GM20431 (cell line): ENCODE data around the gene SLCO3A1.

Experiments
- in situ Hi-C: fragments of 300-500 bp; cut with MseI, MboI; formaldehyde crosslinking; loops from one replicate; pipeline ENCODE4 v1.15.0; 2020; ENCODE audit warnings: low sequenced_read_pairs; ENCODE audit not compliant: unreplicated experiment

The SLCO3A1 gene

DNA sequence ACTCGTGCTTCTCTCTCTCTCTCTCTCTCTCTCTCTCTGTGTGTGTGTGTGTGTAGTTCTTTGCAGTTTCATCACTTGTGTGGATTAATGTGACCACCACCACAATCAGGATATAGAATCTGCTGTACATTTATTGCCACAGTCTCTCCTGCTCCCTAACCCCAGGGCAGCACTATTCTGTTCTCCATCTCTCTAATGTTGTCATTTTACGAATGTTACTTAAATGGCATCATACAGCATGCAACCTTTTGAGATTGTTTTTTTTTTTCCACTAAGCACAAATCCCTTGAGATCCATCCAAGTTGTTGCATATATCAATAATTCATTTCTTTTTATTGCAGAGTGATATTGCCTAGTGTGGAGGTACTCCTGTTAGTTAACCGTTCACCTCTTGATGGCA lies 26.9 kb downstream of the SLCO3A1 start:
- in situ Hi-C loops = no loop called here

DNA sequence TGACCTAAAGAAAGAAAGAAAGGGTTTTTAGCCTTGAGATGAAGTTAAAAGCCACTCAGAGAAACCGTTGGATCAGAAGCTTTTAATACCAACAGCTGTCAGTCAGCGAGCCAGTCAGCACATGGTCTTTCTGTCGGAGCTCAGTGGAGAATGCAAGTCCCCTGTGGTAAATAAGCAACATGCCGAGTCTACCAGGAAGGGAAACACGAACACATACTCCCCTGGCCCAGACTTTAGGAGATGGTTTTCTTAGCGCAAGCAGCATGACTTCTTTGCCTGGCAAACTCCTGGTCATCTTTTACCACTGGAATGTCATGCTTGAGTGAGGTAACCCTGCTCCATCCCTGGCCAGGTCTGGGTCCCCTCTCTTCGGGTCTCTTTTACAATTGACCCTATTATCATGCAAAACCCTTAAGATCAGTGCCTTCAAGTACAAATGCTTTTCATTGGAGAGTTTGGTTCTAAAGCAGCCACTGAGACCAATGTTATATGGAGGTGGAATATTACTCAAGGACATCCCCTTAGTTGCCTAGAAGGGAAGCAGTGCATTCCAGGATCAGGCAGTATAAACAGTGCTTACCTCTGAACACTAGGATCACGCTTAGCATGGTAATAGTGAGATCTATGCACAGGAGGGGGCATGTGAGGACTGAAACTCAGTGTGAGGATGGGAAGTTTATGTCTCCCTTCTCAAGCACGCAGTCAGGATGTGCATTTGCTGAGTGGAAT lies 28.2 kb downstream of the SLCO3A1 start:
- in situ Hi-C loops = no loop called here

DNA sequence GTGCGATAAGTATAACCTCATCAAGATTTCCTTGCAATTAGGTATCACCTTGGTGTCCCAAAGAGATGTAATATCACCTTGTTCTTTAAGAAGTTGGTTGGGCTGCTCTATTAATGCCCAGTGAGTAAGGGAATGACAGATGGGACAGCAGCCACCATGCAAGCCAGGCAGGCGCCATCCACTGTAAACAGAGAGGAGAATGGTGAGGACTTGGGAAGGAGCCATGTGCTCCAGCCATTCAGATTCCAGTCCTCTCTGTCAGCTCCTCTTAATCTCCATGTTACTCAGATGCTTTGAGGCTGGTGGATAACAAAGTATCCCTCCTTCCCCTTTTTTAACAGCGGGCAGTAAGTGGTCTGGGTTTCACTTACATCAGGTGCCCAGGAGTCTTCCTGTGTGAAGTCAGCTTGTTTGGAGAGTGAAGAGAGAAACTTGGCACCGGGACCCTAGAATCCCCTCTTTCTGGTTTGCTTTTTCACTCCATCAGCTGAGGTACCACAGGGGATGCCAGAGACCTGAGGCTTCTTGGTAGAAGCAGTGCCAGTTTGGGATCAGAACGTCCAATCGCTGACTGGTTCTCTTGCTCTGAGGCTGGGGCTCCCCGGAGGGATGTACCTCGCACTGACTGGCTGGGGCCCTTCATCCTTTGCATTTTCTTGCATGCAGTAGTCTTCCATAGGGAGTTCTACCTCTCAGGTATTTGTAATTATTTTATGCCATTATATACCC lies 29.5 kb downstream of the SLCO3A1 start:
- in situ Hi-C loops = no loop called here

- in situ Hi-C loops = no loop called here
Measured at GRCh38 chr15:91884606-91885005, 31.1 kb downstream of the SLCO3A1 start.

GRCh38 chr15:91885054-91885453 lies 31.5 kb downstream of the SLCO3A1 start:
- in situ Hi-C loops = no loop called here

GRCh38 chr15:91885714-91886270 lies 32.3 kb downstream of the SLCO3A1 start:
- in situ Hi-C loops = no loop called here

DNA sequence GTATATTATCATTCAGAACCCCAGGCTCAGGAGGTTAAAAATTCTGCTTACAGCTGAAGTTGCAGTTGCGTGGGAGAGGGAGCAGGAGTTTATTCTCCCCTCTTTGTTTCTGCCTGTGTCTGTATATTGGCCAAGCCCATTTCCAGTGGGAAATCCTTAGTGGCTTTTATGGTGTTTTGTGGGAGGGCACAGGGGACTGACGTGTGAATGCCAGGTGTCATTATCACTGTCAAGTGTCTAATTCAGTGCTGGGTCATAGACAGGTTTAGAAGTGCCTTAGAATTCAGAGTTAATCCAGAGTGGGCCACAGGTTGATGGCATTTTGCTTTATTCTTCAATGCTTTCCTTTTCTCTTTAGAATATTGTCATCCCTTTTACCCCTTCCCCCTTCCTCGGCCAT lies 33.4 kb downstream of the SLCO3A1 start:
- in situ Hi-C loops = no loop called here

DNA sequence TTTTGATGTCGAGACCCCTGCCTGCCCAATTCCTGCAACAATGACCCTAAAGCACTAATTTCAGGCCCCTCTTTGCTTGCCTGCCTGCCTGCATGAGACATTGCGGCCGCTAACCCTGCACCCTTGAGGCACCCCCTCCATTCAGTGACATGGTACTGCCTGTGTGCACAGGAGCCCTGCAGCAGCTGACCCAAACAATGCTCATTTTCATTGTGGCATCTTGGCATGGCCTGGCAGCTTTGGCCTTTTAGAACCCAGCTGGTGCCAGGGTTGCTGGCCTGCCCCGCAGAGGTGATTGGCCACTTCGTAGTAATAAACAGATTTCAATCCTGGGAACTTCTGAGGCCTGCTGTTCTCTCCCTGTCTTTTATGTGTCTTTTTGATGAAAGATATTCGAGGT lies 33.8 kb downstream of the SLCO3A1 start:
- in situ Hi-C loops = no loop called here

- in situ Hi-C loops = no loop called here
Measured at GRCh38 chr15:91887921-91888373, 34.4 kb downstream of the SLCO3A1 start.

DNA sequence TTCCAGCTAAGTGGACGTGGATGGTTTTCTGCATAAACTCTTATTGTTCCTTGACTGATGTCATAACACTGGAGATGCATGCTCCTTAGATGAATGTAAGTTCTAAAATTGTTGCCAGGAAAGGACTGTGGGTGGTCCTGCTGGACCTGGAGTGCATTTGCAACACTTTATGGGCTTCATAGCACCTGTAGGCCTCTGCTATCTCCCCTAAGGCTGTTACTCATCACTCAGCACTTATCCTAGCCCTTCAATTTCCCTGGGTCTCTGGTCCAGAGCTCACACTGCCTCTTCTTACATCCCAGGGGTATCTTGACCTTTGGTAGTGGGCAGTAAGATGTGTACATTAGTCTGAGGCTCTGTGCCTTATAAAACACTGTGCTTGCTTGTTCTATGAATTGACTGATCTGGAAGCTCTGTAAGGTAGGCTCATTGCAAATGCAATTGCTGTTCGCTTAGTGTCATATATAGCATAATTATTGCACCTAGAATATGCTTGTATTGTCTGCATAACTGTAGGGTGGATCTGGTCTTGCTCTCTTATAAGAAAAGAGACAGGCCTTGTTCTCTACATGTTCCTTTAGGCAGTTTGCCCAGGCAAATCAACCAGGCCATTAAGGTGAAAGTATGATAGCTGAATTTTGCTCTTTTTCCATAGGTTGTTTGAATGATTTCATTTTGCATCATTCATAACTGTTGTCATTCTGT lies 35.8 kb downstream of the SLCO3A1 start:
- in situ Hi-C loops = no loop called here

- in situ Hi-C loops = no loop called here
Measured at GRCh38 chr15:91890614-91891013, 37.1 kb downstream of the SLCO3A1 start.

GRCh38 chr15:91891101-91891500 lies 37.6 kb downstream of the SLCO3A1 start:
- in situ Hi-C loops = no loop called here

- in situ Hi-C loops = no loop called here
Measured at GRCh38 chr15:91891788-91892345, 38.4 kb downstream of the SLCO3A1 start.

GRCh38 chr15:91892436-91892835 lies 38.9 kb downstream of the SLCO3A1 start:
- in situ Hi-C loops = no loop called here

DNA sequence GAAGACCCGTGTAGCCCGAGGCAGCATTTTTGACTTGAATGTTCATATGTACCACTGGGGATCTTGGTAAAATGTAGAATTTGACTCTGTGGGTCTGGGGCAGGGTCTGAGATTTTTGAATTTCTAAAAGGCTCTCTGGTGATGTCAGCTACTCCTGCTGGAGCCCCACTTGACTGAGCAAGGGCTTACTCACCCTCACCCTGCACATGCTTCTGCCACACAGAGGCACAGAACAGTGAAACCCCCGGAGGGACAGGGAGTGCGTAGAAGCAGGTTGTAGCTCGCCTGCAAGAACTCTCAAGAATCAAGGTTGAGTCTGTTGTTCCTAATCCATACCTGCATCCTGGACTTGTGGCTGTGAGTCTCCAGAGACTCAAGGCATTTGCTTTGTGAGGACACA lies 41.1 kb downstream of the SLCO3A1 start:
- in situ Hi-C loops = no loop called here

- in situ Hi-C loops = no loop called here
Measured at GRCh38 chr15:91895051-91895450, 41.5 kb downstream of the SLCO3A1 start.

DNA sequence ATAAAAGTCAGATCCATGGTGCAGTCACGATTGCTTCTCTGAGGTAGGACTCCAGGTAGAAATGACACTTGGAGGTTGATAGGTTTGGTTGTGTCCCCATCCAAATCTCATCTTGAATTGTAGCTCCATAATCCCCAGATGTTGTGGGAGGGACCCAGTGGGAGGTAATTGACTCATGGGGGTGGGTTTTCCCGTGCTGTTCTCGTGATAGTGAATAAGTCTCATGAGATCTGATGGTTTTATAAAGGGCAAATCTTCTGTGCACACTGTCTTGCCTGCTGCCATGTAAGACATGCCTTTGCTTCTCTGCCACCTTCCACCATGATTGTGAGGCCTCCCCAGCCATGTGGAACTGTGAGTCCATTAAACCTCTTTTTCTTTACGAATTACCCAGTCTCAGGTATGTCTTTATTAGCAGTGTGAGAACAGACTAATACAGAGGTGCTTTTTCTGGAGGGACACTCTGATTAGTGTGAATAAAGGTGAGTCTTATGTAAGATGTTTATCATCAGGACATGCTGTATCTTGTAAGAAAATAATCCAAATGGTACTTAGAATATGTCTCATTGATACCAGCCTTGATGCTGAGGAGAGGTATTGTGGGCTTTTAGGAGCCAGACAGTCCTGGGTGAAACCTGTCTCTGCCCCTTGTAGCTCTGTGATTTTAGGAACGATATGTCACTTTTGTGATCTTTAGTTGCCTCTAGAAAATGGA lies 43.0 kb downstream of the SLCO3A1 start:
- in situ Hi-C loops = no loop called here

GRCh38 chr15:91897585-91898372 lies 44.3 kb downstream of the SLCO3A1 start:
- in situ Hi-C loops = no loop called here

- in situ Hi-C loops = no loop called here
Measured at GRCh38 chr15:91898843-91899242, 45.3 kb downstream of the SLCO3A1 start.
